Stimulated activated CD4-positive, alpha-beta T cell treated with anti-CD3 and anti-CD28 coated beads, Interleukin-4, amount 100 ng/mL, for 1 hour (primary cell): Measurements from ENCODE around the gene ZNF282.
"Not testable (repeated sequence)": the region's sequence is repeated elsewhere in the genome, so short reads cannot be mapped to it uniquely, and the experiment has no call there.

Experiments used
- DNase-seq: peaks from one replicate; pipeline ENCODE4 v3.0.0-alpha.2; 2020

Gene ZNF282

DNA sequence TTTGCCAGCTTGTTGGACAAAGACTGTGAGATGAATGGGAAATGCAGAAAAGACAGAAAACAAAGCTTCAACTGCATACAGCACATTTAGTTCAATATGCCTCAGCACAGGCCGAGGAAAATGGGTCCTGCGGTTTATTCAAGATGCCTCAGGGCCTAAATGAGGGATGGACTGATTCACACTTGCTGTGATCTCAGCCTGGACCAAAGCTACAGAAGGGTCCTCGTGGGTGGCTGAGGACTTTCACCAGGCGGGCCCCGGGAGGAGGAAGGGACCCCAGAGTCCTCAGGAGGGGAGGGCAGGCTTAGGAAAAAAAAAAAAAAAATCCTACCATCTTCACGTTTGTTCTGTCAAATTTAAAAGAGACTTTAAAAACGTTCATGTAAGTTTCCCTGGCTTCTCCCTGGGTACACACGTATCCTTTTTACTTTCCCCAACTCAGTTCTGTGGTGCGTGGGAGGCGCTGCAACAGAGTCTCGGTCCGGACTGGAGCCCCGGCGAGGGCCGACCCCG, 66.0 kb downstream of the ZNF282 start:
- no peak for DNase-seq

- peak; percentile 83 for DNase-seq
Measured at GRCh38 chr7:149261829-149262617, 66.7 kb downstream of the ZNF282 start, which contains the start of gene ZNF783. Gene ZNF783, plus strand, starts transcription at chr7:149262196. Its CDS starts 138 bp downstream, at chr7:149262334.

- no peak for DNase-seq
Measured at GRCh38 chr7:149266451-149266850, 71.1 kb downstream of the ZNF282 start.

DNA sequence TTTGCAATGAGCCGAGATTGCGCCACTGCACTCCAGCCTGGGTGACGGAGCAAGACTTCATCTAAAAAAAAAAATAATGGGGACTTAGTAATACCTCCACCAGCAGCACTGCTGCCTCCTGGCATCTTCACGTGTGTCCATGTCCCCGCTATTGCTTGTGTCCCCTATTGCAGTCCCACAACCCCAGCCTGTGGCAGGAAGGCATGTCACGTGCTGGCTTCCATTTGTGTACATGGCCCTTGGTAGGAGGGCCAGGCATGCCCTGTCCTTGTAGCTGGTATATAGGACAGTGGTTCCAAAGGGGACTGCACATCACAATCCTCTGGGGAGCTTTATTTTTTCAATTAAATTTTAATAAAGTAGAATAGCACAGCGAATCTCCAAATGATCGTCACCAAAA, 72.4 kb downstream of the ZNF282 start:
- no peak for DNase-seq

DNA sequence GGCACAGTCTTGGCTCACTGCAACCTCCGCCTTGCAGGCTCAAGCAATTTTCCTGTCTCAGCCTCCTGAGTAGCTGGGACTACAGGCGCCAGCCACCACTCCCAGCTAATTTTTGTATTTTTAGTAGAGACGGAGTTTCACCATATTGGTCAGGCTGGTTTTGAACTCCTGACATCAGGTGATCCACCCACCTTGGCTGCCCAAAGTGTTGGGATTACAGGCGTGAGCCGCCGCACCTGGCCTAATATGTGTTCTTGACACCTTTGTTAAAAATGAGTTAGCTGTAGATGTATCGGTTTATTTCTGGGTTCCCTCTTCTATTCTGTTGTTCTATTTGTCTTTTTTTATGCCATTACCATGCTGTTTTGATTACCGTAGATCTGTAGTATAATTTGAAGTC, 79.1 kb downstream of the ZNF282 start:
- not testable (repeated sequence) for DNase-seq
